ENCODE measurements around the gene LAG3. TPM values are rescaled to one million over a fixed set of nuclear protein-coding genes. Genes with fewer than 3 reads are reported as not detected.

The LAG3 gene
- total RNA-seq, 2 experiments from 2014 or later: 0.19 TPM; not detected in 1

- Histone ChIP-seq H3K27ac (ENCODE audit: low read depth, low read length, poor library complexity, severe bottlenecking) (no peak overlapping the region), H4K20me1 (ENCODE audit: insufficient read depth, low read length) (no peaks in the 10 kb centered on the region), H3K9me3 (ENCODE audit: low read length) (no peaks in the 10 kb centered on the region), H3K4me1 (ENCODE audit: insufficient read depth, low read length, poor library complexity, severe bottlenecking) (peaks cover 52% of the 10 kb centered on the region), H3K79me2 (ENCODE audit: insufficient read depth, low read depth, low read length) (no peaks in the 10 kb centered on the region), H3K4me2 (ENCODE audit: low read length) (no peak overlapping the region), H3K36me3 (ENCODE audit: insufficient read depth, low read length) (no peaks in the 10 kb centered on the region), H3K9me2 (ENCODE audit: insufficient read depth, low read length) (no peaks in the 10 kb centered on the region), H3K4me3 (ENCODE audit: low read depth, low read length, poor library complexity, severe bottlenecking) (no peak overlapping the region), H2AFZ (ENCODE audit: low read length) (no peak overlapping the region)
- intact Hi-C loops (cut with micrococcal nuclease; ENCODE audit: unreplicated experiment): no loop called here
- TF ChIP-seq CTCF (conservative IDR thresholded peaks at IDR 0.05; ENCODE audit: low read length): no peak
- no peak for TF ChIP-seq EZH2phosphoT487 (IDR thresholded peaks at IDR 0.05; ENCODE audit: borderline replicate concordance, low read depth, low read length)
- no peak for DNase-seq (ENCODE audit: low spot score)
- no TSS peak for BruUV-seq (replicated peaks)
- ChIA-PET POLR2A (interaction anchor here (0.7 to 2.1 kb wide), 2 partner anchors 14 to 15 kb away, joined by 3 to 5 read pairs; no protein-coding TSS in a partner anchor), CTCF (ENCODE audit: unreplicated experiment) (no interaction called here)
These were observed 3.8 kb upstream of the LAG3 start for GRCh38 chr12:6768437-6768914.

GRCh38 chr12:6768990-6769389, 3.3 kb upstream of the LAG3 start:
- H3K79me2 ChIP-seq (ENCODE audit: insufficient read depth, low read depth, low read length): no peaks in the 10 kb centered on the region
- no peak overlapping the region for H3K27ac ChIP-seq (ENCODE audit: low read depth, low read length, poor library complexity, severe bottlenecking)
- POLR2A ChIA-PET: interaction anchor here (0.7 kb wide), 1 partner anchor 14 kb away, joined by 3 read pairs; no protein-coding TSS in a partner anchor
- H4K20me1 ChIP-seq (ENCODE audit: insufficient read depth, low read length): no peaks in the 10 kb centered on the region
- TF ChIP-seq EZH2phosphoT487 (IDR thresholded peaks at IDR 0.05; ENCODE audit: borderline replicate concordance, low read depth, low read length) (no peak), CTCF (conservative IDR thresholded peaks at IDR 0.05; ENCODE audit: low read length) (no peak)
- no peak overlapping the region for H3K4me3 ChIP-seq (ENCODE audit: low read depth, low read length, poor library complexity, severe bottlenecking)
- no peak overlapping the region for H3K4me2 ChIP-seq (ENCODE audit: low read length)
- H3K9me3 ChIP-seq (ENCODE audit: low read length): no peaks in the 10 kb centered on the region
- H3K9me2 ChIP-seq (ENCODE audit: insufficient read depth, low read length): no peaks in the 10 kb centered on the region
- no peak overlapping the region for H2AFZ ChIP-seq (ENCODE audit: low read length)
- H3K4me1 ChIP-seq (ENCODE audit: insufficient read depth, low read length, poor library complexity, severe bottlenecking): peaks cover 49% of the 10 kb centered on the region
- no TSS peak for BruUV-seq (replicated peaks)
- CTCF ChIA-PET (ENCODE audit: unreplicated experiment): no interaction called here
- H3K36me3 ChIP-seq (ENCODE audit: insufficient read depth, low read length): no peaks in the 10 kb centered on the region
- no peak for DNase-seq (ENCODE audit: low spot score)
- intact Hi-C loops (cut with micrococcal nuclease; ENCODE audit: unreplicated experiment): no loop called here

GRCh38 chr12:6769666-6770065, 2.7 kb upstream of the LAG3 start:
- no peak overlapping the region for H2AFZ ChIP-seq (ENCODE audit: low read length)
- no peak overlapping the region for H3K27ac ChIP-seq (ENCODE audit: low read depth, low read length, poor library complexity, severe bottlenecking)
- no peaks in the 10 kb centered on the region for H3K9me3 ChIP-seq (ENCODE audit: low read length)
- H3K4me2 ChIP-seq (ENCODE audit: low read length): no peak overlapping the region
- intact Hi-C loops (cut with micrococcal nuclease; ENCODE audit: unreplicated experiment): no loop called here
- H3K36me3 ChIP-seq (ENCODE audit: insufficient read depth, low read length): no peaks in the 10 kb centered on the region
- ChIA-PET CTCF (ENCODE audit: unreplicated experiment) (no interaction called here), POLR2A (no interaction called here)
- no peak overlapping the region for H3K4me3 ChIP-seq (ENCODE audit: low read depth, low read length, poor library complexity, severe bottlenecking)
- no peaks in the 10 kb centered on the region for H3K9me2 ChIP-seq (ENCODE audit: insufficient read depth, low read length)
- H3K79me2 ChIP-seq (ENCODE audit: insufficient read depth, low read depth, low read length): no peaks in the 10 kb centered on the region
- TF ChIP-seq EZH2phosphoT487 (IDR thresholded peaks at IDR 0.05; ENCODE audit: borderline replicate concordance, low read depth, low read length) (no peak), CTCF (conservative IDR thresholded peaks at IDR 0.05; ENCODE audit: low read length) (no peak)
- BruUV-seq (replicated peaks): no TSS peak
- H4K20me1 ChIP-seq (ENCODE audit: insufficient read depth, low read length): no peaks in the 10 kb centered on the region
- peaks cover 43% of the 10 kb centered on the region for H3K4me1 ChIP-seq (ENCODE audit: insufficient read depth, low read length, poor library complexity, severe bottlenecking)
- DNase-seq (ENCODE audit: low spot score): no peak
